Activated naive CD4-positive, alpha-beta T cell treated with anti-CD3 and anti-CD28 coated beads for 36 hours (primary cell): ENCODE data around the gene POLA1. TPM values are rescaled to one million over a fixed set of nuclear protein-coding genes. Genes with fewer than 3 reads are reported as not detected.

Experiments
- CTCF ChIA-PET: fragments of 350-600 bp; sonication (Branson Sonifier 250); formaldehyde crosslinking; loops from one replicate; lab custom pipeline; 2021; ENCODE audit warnings: antibody characterized with exemption; lab: Charles Lee
- DNase-seq: peaks from one replicate; pipeline ENCODE4 v3.0.0-alpha.2; 2020
- H3K27ac Mint-ChIP-seq: one replicate; pipeline ENCODE4 v1.8.0; 2021; ENCODE audit warnings: mild to moderate bottlenecking, mixed read lengths
- H3K27me3 Mint-ChIP-seq: one replicate; pipeline ENCODE4 v1.8.0; 2021; ENCODE audit warnings: low read depth, mixed read lengths
- H3K36me3 Mint-ChIP-seq: one replicate; pipeline ENCODE4 v1.8.0; 2021; ENCODE audit warnings: low read depth, mixed read lengths
- H3K4me1 Mint-ChIP-seq: one replicate; pipeline ENCODE4 v1.8.0; 2021; ENCODE audit warnings: low read depth, mixed read lengths
- H3K4me3 Mint-ChIP-seq: one replicate; pipeline ENCODE4 v1.8.0; 2021; ENCODE audit warnings: mild to moderate bottlenecking, moderate library complexity, mixed read lengths
- H3K9me3 Mint-ChIP-seq: one replicate; pipeline ENCODE4 v1.8.0; 2021; ENCODE audit warnings: mixed read lengths
- intact Hi-C: fragments of 100-400 bp; cut with micrococcal nuclease; formaldehyde crosslinking; loops from one replicate; pipeline ENCODE4 v1.15.1; 2023
- total RNA-seq, 2 experiments: library from RNA; stranded (reverse); gene quantifications; one replicate each; pipeline ENCODE4 v1.2.3, GENCODE V29; 2021

Gene POLA1
- total RNA-seq, 2 experiments from 2014 or later, result 38.2 to 38.7 TPM

GRCh38 chrX:25028726-25029125, 335.0 kb downstream of the POLA1 start:
- no peak for DNase-seq
- CTCF ChIA-PET, result interaction anchor here (1.1 kb wide), 1 partner anchor 8 kb away, joined by 4 read pairs; no protein-coding TSS in a partner anchor
- intact Hi-C loops, result loop anchor here (10.0 kb wide), 1 partner anchor 354 kb away; no protein-coding TSS in a partner anchor
- H3K4me3 Mint-ChIP-seq, result no peak overlapping the region
- H3K27ac Mint-ChIP-seq, result no peak overlapping the region
- no peaks in the 10 kb centered on the region for H3K36me3 Mint-ChIP-seq
- peaks cover 16% of the 10 kb centered on the region for H3K27me3 Mint-ChIP-seq
- H3K4me1 Mint-ChIP-seq, result no peaks in the 10 kb centered on the region
- no peaks in the 10 kb centered on the region for H3K9me3 Mint-ChIP-seq

DNA sequence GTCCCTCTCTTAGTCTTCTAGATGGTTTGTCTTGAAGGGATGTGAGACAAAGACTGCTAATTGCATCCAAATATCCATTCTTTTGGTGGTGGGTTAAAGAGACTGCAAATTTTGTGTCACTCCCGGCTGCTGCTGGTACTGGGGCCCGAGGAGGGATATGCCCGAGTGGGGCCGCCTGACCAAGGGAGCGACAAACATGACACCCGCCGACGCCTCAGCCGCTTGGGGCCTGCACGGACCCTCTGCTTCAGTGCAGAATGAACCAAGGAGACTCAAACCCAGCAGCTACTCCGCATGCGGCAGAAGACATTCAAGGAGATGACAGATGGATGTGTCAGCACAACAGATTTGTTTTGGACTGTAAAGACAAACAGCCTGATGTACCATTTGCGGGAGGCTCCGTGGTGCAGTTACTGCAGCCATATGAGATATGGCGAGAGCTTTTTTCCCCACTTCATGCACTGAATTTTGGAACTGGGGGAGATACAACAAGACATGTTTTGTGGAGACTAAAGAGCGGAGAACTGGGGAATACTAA, 335.6 kb downstream of the POLA1 start:
- DNase-seq, result no peak
- H3K27ac Mint-ChIP-seq, result no peak overlapping the region
- no peaks in the 10 kb centered on the region for H3K9me3 Mint-ChIP-seq
- H3K36me3 Mint-ChIP-seq, result no peaks in the 10 kb centered on the region
- no peak overlapping the region for H3K4me3 Mint-ChIP-seq
- peaks cover 9% of the 10 kb centered on the region for H3K27me3 Mint-ChIP-seq
- intact Hi-C loops, result loop anchor here (10.0 kb wide), 1 partner anchor 355 kb away; no protein-coding TSS in a partner anchor
- CTCF ChIA-PET, result interaction anchor here (1.1 kb wide), 1 partner anchor 9 kb away, joined by 4 read pairs; no protein-coding TSS in a partner anchor
- H3K4me1 Mint-ChIP-seq, result no peaks in the 10 kb centered on the region

DNA sequence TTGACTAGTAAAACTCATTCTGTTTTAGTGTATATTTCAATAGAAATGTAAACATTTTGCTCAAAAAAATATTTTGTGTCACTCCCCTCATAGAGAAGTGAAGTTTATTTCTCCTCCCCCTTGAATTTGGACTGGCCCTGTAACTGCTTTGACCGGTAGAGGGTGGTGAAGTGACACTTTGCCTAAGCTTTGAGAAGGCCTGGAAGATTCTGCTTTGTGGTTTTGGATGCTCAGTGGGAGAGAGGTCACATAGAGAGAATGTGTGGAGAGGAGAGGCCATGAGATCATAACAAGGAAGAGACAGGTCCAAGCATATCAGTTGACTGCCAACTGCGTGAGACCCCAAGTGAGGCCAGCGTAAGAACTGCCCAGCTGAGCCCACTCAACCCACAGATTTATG, 341.2 kb downstream of the POLA1 start:
- DNase-seq, result no peak
- H3K4me1 Mint-ChIP-seq, result no peaks in the 10 kb centered on the region
- H3K36me3 Mint-ChIP-seq, result no peaks in the 10 kb centered on the region
- intact Hi-C loops, result no loop called here
- CTCF ChIA-PET, result no interaction called here
- no peak overlapping the region for H3K4me3 Mint-ChIP-seq
- H3K27me3 Mint-ChIP-seq, result peaks cover 2% of the 10 kb centered on the region
- no peaks in the 10 kb centered on the region for H3K9me3 Mint-ChIP-seq
- H3K27ac Mint-ChIP-seq, result no peak overlapping the region

DNA sequence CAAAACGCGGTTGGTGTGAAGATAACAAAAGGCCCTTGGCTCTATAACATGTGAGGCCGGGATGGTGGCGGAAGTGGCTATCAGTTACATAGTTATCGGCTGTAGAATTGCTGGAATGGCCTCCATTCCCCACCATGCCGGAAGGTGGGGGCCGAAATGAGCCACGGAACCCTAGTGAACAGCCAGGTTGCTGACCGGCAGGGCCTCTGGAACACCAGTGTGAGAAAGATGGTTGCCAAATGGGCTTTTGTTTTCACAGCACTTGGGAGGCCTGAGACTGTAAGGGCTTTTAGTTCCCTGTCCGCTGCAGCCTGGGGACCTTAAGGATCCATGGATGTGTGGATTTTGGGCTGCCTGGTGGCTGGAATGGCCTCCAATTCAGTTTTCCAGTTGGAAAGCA, 345.3 kb downstream of the POLA1 start:
- intact Hi-C loops, result no loop called here
- DNase-seq, result no peak
- H3K4me3 Mint-ChIP-seq, result no peak overlapping the region
- H3K27me3 Mint-ChIP-seq, result no peaks in the 10 kb centered on the region
- H3K4me1 Mint-ChIP-seq, result no peaks in the 10 kb centered on the region
- H3K36me3 Mint-ChIP-seq, result no peaks in the 10 kb centered on the region
- no peak overlapping the region for H3K27ac Mint-ChIP-seq
- H3K9me3 Mint-ChIP-seq, result no peaks in the 10 kb centered on the region
- CTCF ChIA-PET, result no interaction called here

DNA sequence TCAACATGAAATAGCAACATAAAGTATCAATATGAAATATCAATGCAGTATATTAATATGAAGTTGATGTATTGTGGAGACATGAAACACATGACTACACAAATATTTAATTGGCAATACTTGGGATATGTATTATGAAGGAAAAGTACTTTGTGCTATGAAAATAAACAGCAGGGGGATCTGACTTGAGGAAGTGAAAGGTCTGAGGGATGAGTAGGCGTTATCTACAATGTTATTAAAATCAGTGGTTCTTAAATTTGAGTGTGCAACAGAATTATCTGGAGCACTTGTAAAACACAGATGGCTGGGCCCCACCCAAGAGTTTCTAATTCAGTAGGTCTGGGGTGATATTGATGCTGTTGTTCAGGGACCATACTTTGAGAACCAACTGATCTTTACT, 349.5 kb downstream of the POLA1 start:
- Mint-ChIP-seq H3K4me3 (no peak overlapping the region), H3K27me3 (no peaks in the 10 kb centered on the region), H3K4me1 (no peaks in the 10 kb centered on the region), H3K9me3 (no peaks in the 10 kb centered on the region), H3K36me3 (no peaks in the 10 kb centered on the region), H3K27ac (no peak overlapping the region)
- CTCF ChIA-PET, result no interaction called here
- DNase-seq, result no peak
- intact Hi-C loops, result no loop called here

Other genes starting within 250 kb of the POLA1 start
- 10 to 100 TPM; 31.7 to 32.3 TPM for gene PDK3, start 228.6 kb upstream of the POLA1 start, total RNA-seq
- under 1 TPM in 1 of 2 experiments, not detected in 1; 0.17 TPM for gene PCYT1B, start 46.6 kb upstream of the POLA1 start, total RNA-seq